ENCODE results near the gene GOT1. TPM values are rescaled to one million over a fixed set of nuclear protein-coding genes. Genes with fewer than 3 reads are reported as not detected.

Gene GOT1
- total and polyA plus RNA-seq, 2 experiments from 2014 or later = 36.8 to 37.7 TPM

- TF ChIP-seq ZNF462 (CRISPR knock-in tag; IDR thresholded peaks at IDR 0.05) (no peak), ZNF114 (CRISPR knock-in tag; IDR thresholded peaks at IDR 0.05) (no peak), POLR2AphosphoS5 (IDR thresholded peaks at IDR 0.05; ENCODE audit: low read depth) (no peak), STAT1 (IDR thresholded peaks at IDR 0.05; ENCODE audit: unreplicated experiment) (no peak), ETS1 (IDR thresholded peaks at IDR 0.05) (no peak)
Measured at GRCh38 chr10:99466632-99467223, 36.3 kb upstream of the GOT1 start (continued).

- H3K9me2 ChIP-seq (ENCODE audit: insufficient read depth) = no peaks in the 10 kb centered on the region; the same call in 1 of the 2 replicates
- no peak for ATAC-seq
- TF ChIP-seq ZNF331 (CRISPR knock-in tag; IDR thresholded peaks at IDR 0.05; ENCODE audit: low read depth) (no peak), ZNF114 (CRISPR knock-in tag; IDR thresholded peaks at IDR 0.05) (no peak), ETS1 (IDR thresholded peaks at IDR 0.05) (no peak), REST (IDR thresholded peaks at IDR 0.05; ENCODE audit: unreplicated experiment) (no peak), POLR2AphosphoS5 (IDR thresholded peaks at IDR 0.05; ENCODE audit: low read depth) (no peak), CREB1 (CRISPR knock-in tag; IDR thresholded peaks at IDR 0.05; ENCODE audit: low read depth) (no peak), STAT1 (IDR thresholded peaks at IDR 0.05; ENCODE audit: unreplicated experiment) (no peak)
Measured at GRCh38 chr10:99461230-99461629, 30.8 kb upstream of the GOT1 start.

More at GRCh38 chr10:99461230-99461629, 30.8 kb upstream of the GOT1 start:
- H3K4me1 Mint-ChIP-seq = no peaks in the 10 kb centered on the region
- H3K36me3 Mint-ChIP-seq (ENCODE audit: low read depth) = no peaks in the 10 kb centered on the region
- Histone ChIP-seq H3K27me3 (ENCODE audit: insufficient read depth) (no peaks in the 10 kb centered on the region), H4K20me1 (replicated peaks; ENCODE audit: insufficient read depth) (no peaks in the 10 kb centered on the region), H3K36me3 (ENCODE audit: insufficient read depth) (no peaks in the 10 kb centered on the region), H3K4me1 (ENCODE audit: insufficient read depth) (no peaks in the 10 kb centered on the region), H3F3A (replicated peaks; ENCODE audit: low read depth) (no peaks in the 10 kb centered on the region), H3K4me2 (no peak overlapping the region), H2AFZ (no peak overlapping the region), H3K4me3 (no peak overlapping the region), H3K27ac (ENCODE audit: low read depth) (no peak overlapping the region), H3K79me2 (replicated peaks; ENCODE audit: insufficient read depth) (no peaks in the 10 kb centered on the region)
- H3K9me3 Mint-ChIP-seq = no peaks in the 10 kb centered on the region
- no peak overlapping the region for H3K27ac Mint-ChIP-seq
- H3K4me3 Mint-ChIP-seq = no peak overlapping the region
- peaks cover 8% of the 10 kb centered on the region for H3K27me3 Mint-ChIP-seq (ENCODE audit: insufficient read depth, low read depth, poor library complexity)
- DNase-seq (ENCODE audit: low spot score) = no peak
